Liver (tissue), 9 donors: ENCODE results near the gene CEACAM1. TPM values are rescaled to one million over a fixed set of nuclear protein-coding genes. Genes with fewer than 3 reads are reported as not detected.
A peak's percentile ranks its signal among the peaks of the same experiment; 100 is the strongest.

Experiments used
- DNase-seq: peaks from one replicate; pipeline ENCODE4 v3.0.0-alpha.2; 2017; ENCODE audit warnings: low spot score
- H3K27ac ChIP-seq, 2 donors: one replicate each; pipeline ENCODE4 v1.7.0; 2013; ENCODE audit warnings: inconsistent platforms in 2 of 2, low read length in 2 of 2, control low read depth in 1 of 2, low read depth in 1 of 2, mild to moderate bottlenecking in 1 of 2
- H3K27me3 ChIP-seq, 4 donors: one replicate each; pipeline versions ENCODE4 v1.6.1 to v1.7.0; 2013; ENCODE audit warnings: low read length in 3 of 4, inconsistent platforms in 1 of 4, mild to moderate bottlenecking in 1 of 4, moderate library complexity in 1 of 4; ENCODE audit not compliant: control insufficient read depth in 4 of 4, insufficient read depth in 4 of 4
- H3K36me3 ChIP-seq, 4 donors: one replicate each; pipeline versions ENCODE4 v1.6.1 to v1.7.0; 2013; ENCODE audit warnings: low read length in 3 of 4, mild to moderate bottlenecking in 3 of 4, low read depth in 1 of 4, moderate library complexity in 1 of 4; ENCODE audit not compliant: control insufficient read depth in 4 of 4, insufficient read depth in 3 of 4
- H3K4me1 ChIP-seq, 4 donors: one replicate each; pipeline versions ENCODE4 v1.6.1 to v1.7.0; 2013; ENCODE audit warnings: low read length in 3 of 4, mild to moderate bottlenecking in 3 of 4, moderate library complexity in 1 of 4; ENCODE audit not compliant: control insufficient read depth in 4 of 4, insufficient read depth in 4 of 4
- H3K4me3 ChIP-seq, 3 donors: one replicate each; pipeline versions ENCODE4 v1.6.1 to v1.7.0; 2013; ENCODE audit warnings: low read length in 3 of 3, control low read depth in 1 of 3, low read depth in 1 of 3, mild to moderate bottlenecking in 1 of 3
- H3K9ac ChIP-seq, 2 donors: one replicate each; pipeline ENCODE4 v1.7.0; 2013; ENCODE audit warnings: low read length in 2 of 2, mild to moderate bottlenecking in 2 of 2, moderate library complexity in 2 of 2, control low read depth in 1 of 2, low read depth in 1 of 2
- H3K9me3 ChIP-seq, 4 donors: one replicate each; pipeline versions ENCODE4 v1.6.1 to v1.7.0; 2013; ENCODE audit warnings: low read length in 3 of 4; ENCODE audit not compliant: control insufficient read depth in 4 of 4
- EGR1 ChIP-seq, 2 donors: IDR thresholded peaks; 2 replicates each; pipeline ENCODE4 v1.6.1; 2016 to 2018; ENCODE audit warnings: antibody characterized with exemption in 2 of 2, low read depth in 2 of 2
- FOXA1 ChIP-seq: IDR thresholded peaks from 2 replicates; pipeline ENCODE4 v1.6.1; 2016; ENCODE audit warnings: antibody characterized with exemption
- FOXA2 ChIP-seq: IDR thresholded peaks from 2 replicates; pipeline ENCODE4 v1.6.1; 2016; ENCODE audit warnings: antibody characterized with exemption
- GABPA ChIP-seq, 2 donors: IDR thresholded peaks in 1 of 2; conservative IDR thresholded peaks in 1 of 2; 2 replicates each; pipeline ENCODE4 v1.6.1; 2016; ENCODE audit warnings: antibody characterized with exemption in 2 of 2, mild to moderate bottlenecking in 1 of 2, moderate library complexity in 1 of 2
- HNF4A ChIP-seq, 2 donors: conservative IDR thresholded peaks; 2 replicates each; pipeline ENCODE4 v1.6.1; 2016; ENCODE audit warnings: antibody characterized with exemption in 2 of 2, mild to moderate bottlenecking in 2 of 2
- HNF4G ChIP-seq: IDR thresholded peaks from 2 replicates; pipeline ENCODE4 v1.6.1; 2016; ENCODE audit warnings: antibody characterized with exemption
- JUND ChIP-seq, 2 donors: IDR thresholded peaks; 2 replicates each; pipeline ENCODE4 v1.6.1; 2016; ENCODE audit warnings: antibody characterized with exemption in 2 of 2
- NR2F2 ChIP-seq: IDR thresholded peaks from 2 replicates; pipeline ENCODE4 v1.6.1; 2016; ENCODE audit warnings: antibody characterized with exemption
- RAD21 ChIP-seq, 2 donors: IDR thresholded peaks; 2 replicates each; pipeline ENCODE4 v1.6.1; 2016; ENCODE audit warnings: antibody characterized with exemption in 2 of 2, mild to moderate bottlenecking in 2 of 2
- RXRA ChIP-seq, 2 donors: IDR thresholded peaks; 2 replicates each; pipeline ENCODE4 v1.6.1; 2017 to 2018; ENCODE audit warnings: antibody characterized with exemption in 2 of 2, mild to moderate bottlenecking in 1 of 2
- SP1 ChIP-seq: IDR thresholded peaks from 2 replicates; pipeline ENCODE4 v1.6.1; 2018; ENCODE audit warnings: antibody characterized with exemption, mild to moderate bottlenecking
- TAF1 ChIP-seq: conservative IDR thresholded peaks from 2 replicates; pipeline ENCODE4 v1.6.1; 2016; ENCODE audit warnings: antibody characterized with exemption, mild to moderate bottlenecking
- YY1 ChIP-seq: IDR thresholded peaks from 2 replicates; pipeline ENCODE4 v1.6.1; 2016; ENCODE audit warnings: antibody characterized with exemption, mild to moderate bottlenecking
- WGBS: extraction: QIAGEN DNeasy Blood & Tissue Kit; methylation state at CpG from one replicate; pipeline ENCODE4 v1.1.7; 2013; 5-methylcytosine and 5-hydroxymethylcytosine counted together
- polyA plus RNA-seq, 2 donors: library from polyadenylated mRNA; stranded (reverse) in 1 of 2; unstranded in 1 of 2; fragments of 200-250 nt in 1 of 2; fragments of >200 nt in 1 of 2; fragmentation: Nextera tagmentation in 1 of 2; extraction: Ambion mirVana in 1 of 2; gene quantifications; one replicate each; pipeline versions ENCODE4 v1.2.1 to v1.2.3, GENCODE V29; 2013 to 2015
- total RNA-seq, 2 donors: library from RNA; depleted of rRNA; stranded (reverse); fragments of >200 nt; gene quantifications; one replicate each; pipeline ENCODE4 v1.2.3, GENCODE V29; 2014
- TF ChIP-seq, protein P1 (sequence below): IDR thresholded peaks from 2 replicates; pipeline ENCODE4 v1.6.1; 2016; ENCODE audit warnings: antibody characterized with exemption
- TF ChIP-seq, protein P2 (sequence below): IDR thresholded peaks from 2 replicates; pipeline ENCODE4 v1.6.1; 2016; ENCODE audit warnings: antibody characterized with exemption, mild to moderate bottlenecking
- TF ChIP-seq, protein P3 (sequence below): fragments of 150-350 bp; IDR thresholded peaks from 2 replicates; pipeline ENCODE4 v1.5.1; 2017; ENCODE audit warnings: improper control_type of control experiment, low read depth, low read length; ENCODE audit not compliant: missing input control
- TF ChIP-seq, protein P4 (sequence below): IDR thresholded peaks from 2 replicates; pipeline ENCODE4 v1.6.1; 2016; ENCODE audit warnings: antibody characterized with exemption
- TF ChIP-seq, protein P5 (sequence below): IDR thresholded peaks from 2 replicates; pipeline ENCODE4 v1.6.1; 2016; ENCODE audit warnings: antibody characterized with exemption
- donor health status: healthy.
- donor health status: healthy.
- donor health status: healthy.
- donor health status: healthy.
- donor health status: healthy.

CEACAM1 gene
- total and polyA plus RNA-seq, 4 donors: 8.3 to 36.7 (median 26.8) TPM

DNA sequence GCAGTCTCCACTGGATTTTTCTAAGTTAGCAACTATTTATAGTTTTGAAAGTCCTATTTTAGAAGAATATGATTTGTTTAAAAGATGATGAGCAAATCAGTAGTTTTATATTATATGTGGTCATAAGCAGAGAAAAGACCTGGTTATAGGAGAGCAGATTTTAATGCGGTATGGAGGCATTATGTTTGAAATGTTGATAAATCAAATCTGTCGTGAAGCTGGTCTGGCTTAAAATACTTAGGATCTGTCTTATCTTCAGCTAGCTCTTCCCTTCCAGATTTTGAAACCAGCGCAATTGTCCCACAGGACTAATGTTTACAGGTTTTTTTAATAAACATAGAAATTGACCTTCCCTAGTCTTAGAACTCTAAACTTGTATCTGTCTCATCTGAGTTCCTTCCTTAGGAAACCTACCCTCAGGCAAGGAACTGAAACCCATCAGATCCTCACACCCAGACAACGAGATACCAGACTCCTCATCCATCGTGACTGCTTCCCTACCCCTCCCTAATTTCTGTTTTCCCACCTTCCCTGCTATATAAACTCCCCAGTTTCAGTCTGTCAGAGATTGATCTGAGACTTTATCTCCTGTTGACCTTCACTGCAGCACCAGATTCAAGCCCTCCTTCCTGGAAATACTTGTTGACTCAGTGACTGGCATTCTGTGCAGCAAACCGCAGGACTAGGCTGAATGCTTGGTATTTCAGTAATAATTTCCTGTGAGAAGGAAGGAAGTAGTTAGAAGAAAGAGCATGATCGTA, 47.8 kb downstream of the CEACAM1 start (continued):
- TF ChIP-seq, protein P1, sequence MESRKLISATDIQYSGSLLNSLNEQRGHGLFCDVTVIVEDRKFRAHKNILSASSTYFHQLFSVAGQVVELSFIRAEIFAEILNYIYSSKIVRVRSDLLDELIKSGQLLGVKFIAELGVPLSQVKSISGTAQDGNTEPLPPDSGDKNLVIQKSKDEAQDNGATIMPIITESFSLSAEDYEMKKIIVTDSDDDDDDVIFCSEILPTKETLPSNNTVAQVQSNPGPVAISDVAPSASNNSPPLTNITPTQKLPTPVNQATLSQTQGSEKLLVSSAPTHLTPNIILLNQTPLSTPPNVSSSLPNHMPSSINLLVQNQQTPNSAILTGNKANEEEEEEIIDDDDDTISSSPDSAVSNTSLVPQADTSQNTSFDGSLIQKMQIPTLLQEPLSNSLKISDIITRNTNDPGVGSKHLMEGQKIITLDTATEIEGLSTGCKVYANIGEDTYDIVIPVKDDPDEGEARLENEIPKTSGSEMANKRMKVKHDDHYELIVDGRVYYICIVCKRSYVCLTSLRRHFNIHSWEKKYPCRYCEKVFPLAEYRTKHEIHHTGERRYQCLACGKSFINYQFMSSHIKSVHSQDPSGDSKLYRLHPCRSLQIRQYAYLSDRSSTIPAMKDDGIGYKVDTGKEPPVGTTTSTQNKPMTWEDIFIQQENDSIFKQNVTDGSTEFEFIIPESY: peak; percentile 8
- TF ChIP-seq GABPA (IDR thresholded peaks at IDR 0.05 in 1 of 2, conservative IDR thresholded peaks at IDR 0.05 in 1 of 2): peak in 1 of 2 donors; percentile 21

DNA sequence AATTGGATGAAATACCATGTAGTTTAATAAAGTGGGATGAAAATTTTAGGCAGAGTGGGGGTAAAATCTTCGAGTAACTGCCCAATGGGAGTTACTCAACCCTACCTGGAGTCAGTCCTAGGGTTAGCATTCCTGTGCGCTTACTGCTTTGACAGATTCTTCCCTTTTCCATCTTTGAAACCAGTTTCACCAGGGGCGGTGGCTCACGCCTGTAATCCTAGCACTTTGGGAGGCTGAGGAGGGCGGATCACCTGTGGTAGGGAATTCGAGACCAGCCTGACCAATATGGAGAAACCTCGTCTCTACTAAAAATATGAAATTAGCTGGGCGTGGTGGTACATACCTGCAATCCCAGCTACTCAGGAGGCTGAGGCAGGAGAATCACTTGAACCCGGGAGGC, 48.5 kb downstream of the CEACAM1 start:
- Histone ChIP-seq H3K9me3 (no peaks in the 10 kb centered on the region), H3K27me3 (no peaks in the 10 kb centered on the region), H3K4me1 (peaks cover 4 to 14% (median 8%) of the 10 kb centered on the region in 4 donors), H3K9ac (no peak overlapping the region), H3K27ac (no peak overlapping the region), H3K36me3 (no peaks in the 10 kb centered on the region), H3K4me3 (no peak overlapping the region)
- 96% methylated on average over 9 of the region's 9 CpGs for WGBS
- DNase-seq: no peak
- TF ChIP-seq GABPA (IDR thresholded peaks at IDR 0.05 in 1 of 2, conservative IDR thresholded peaks at IDR 0.05 in 1 of 2) (no peak), FOXA2 (no peak), NR2F2 (no peak), TAF1 (no peak), HNF4G (no peak), YY1 (no peak), HNF4A (conservative IDR thresholded peaks at IDR 0.05) (no peak), FOXA1 (no peak), RAD21 (IDR thresholded peaks at IDR 0.05) (no peak), JUND (IDR thresholded peaks at IDR 0.05) (no peak), RXRA (IDR thresholded peaks at IDR 0.05) (no peak), SP1 (no peak), EGR1 (IDR thresholded peaks at IDR 0.05; ENCODE audit: low read depth in 2 of 2) (no peak)
- TF ChIP-seq, protein P2, sequence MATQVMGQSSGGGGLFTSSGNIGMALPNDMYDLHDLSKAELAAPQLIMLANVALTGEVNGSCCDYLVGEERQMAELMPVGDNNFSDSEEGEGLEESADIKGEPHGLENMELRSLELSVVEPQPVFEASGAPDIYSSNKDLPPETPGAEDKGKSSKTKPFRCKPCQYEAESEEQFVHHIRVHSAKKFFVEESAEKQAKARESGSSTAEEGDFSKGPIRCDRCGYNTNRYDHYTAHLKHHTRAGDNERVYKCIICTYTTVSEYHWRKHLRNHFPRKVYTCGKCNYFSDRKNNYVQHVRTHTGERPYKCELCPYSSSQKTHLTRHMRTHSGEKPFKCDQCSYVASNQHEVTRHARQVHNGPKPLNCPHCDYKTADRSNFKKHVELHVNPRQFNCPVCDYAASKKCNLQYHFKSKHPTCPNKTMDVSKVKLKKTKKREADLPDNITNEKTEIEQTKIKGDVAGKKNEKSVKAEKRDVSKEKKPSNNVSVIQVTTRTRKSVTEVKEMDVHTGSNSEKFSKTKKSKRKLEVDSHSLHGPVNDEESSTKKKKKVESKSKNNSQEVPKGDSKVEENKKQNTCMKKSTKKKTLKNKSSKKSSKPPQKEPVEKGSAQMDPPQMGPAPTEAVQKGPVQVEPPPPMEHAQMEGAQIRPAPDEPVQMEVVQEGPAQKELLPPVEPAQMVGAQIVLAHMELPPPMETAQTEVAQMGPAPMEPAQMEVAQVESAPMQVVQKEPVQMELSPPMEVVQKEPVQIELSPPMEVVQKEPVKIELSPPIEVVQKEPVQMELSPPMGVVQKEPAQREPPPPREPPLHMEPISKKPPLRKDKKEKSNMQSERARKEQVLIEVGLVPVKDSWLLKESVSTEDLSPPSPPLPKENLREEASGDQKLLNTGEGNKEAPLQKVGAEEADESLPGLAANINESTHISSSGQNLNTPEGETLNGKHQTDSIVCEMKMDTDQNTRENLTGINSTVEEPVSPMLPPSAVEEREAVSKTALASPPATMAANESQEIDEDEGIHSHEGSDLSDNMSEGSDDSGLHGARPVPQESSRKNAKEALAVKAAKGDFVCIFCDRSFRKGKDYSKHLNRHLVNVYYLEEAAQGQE: no peak
- TF ChIP-seq, protein P1: no peak
- TF ChIP-seq, protein P3, sequence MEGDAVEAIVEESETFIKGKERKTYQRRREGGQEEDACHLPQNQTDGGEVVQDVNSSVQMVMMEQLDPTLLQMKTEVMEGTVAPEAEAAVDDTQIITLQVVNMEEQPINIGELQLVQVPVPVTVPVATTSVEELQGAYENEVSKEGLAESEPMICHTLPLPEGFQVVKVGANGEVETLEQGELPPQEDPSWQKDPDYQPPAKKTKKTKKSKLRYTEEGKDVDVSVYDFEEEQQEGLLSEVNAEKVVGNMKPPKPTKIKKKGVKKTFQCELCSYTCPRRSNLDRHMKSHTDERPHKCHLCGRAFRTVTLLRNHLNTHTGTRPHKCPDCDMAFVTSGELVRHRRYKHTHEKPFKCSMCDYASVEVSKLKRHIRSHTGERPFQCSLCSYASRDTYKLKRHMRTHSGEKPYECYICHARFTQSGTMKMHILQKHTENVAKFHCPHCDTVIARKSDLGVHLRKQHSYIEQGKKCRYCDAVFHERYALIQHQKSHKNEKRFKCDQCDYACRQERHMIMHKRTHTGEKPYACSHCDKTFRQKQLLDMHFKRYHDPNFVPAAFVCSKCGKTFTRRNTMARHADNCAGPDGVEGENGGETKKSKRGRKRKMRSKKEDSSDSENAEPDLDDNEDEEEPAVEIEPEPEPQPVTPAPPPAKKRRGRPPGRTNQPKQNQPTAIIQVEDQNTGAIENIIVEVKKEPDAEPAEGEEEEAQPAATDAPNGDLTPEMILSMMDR: no peak
- TF ChIP-seq, protein P4, sequence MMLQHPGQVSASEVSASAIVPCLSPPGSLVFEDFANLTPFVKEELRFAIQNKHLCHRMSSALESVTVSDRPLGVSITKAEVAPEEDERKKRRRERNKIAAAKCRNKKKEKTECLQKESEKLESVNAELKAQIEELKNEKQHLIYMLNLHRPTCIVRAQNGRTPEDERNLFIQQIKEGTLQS: no peak
- TF ChIP-seq, protein P5, sequence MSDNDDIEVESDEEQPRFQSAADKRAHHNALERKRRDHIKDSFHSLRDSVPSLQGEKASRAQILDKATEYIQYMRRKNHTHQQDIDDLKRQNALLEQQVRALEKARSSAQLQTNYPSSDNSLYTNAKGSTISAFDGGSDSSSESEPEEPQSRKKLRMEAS: no peak
